ENCODE data around the gene DCP1B. TPM values are rescaled to one million over a fixed set of nuclear protein-coding genes. Genes with fewer than 3 reads are reported as not detected.

Gene DCP1B
- total and polyA plus RNA-seq, 2 donors (not counting 1 experiment from before 2014, with no cell fraction given) = 12.3 to 18.0 TPM

DNA sequence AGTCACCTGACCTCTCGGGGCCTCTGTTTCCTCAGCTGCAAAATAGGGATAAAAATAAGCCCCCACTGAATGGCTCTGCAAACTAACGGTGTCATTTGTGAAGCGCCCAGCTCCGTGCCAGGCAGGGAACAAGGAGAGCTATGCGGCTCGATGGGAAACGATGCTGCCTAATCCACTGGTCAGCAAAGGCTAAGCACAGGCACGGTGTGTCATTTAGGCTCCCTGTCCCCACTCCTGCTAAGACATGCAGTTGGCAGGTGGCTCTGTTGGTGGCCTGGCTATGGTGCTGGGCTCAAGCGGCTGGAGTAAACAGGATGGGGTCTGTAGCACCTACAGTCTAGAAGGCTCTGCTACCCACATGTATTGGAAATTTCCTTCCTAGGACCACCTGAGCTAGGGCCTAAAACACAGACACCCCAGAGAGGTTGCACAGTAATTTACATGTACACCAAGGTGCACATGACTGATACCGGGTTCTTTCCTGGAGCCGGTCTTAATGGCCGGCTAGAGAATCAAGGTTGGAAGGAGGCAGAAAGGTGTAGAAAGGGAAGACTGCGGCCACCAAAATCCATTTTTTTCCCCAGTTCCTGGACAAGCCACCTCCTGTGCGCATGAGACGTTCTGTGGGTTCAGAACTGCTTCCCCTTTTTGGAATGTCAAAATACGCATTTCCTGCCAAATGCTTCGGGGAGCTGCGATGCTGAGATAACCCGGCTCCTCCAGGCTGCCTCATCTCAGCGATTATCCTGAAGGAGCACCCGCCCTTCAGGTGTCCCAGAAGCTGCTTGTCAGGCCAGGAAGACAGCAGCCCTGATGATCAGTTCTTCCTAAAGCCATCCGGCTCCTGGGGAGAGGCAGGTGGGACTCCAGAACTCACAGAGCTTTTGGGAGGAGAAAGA is 86.8 kb downstream of the DCP1B start:
- intact Hi-C loops (cut with micrococcal nuclease) = no loop called here
- peak overlapping the region; percentile 96 for H3K27ac Mint-ChIP-seq
- 39% methylated on average over 19 of the region's 22 CpGs for WGBS (ENCODE audit: insufficient coverage)
- POLR2A ChIA-PET = interaction anchor here (0.6 to 1.2 kb wide), 3 partner anchors 13 to 119 kb away, joined by 3 read pairs; no protein-coding TSS in a partner anchor
- H3K9ac ChIP-seq (ENCODE audit: low read length) = peak overlapping the region; percentile 77
- peaks cover 19% of the 10 kb centered on the region for H3K27me3 Mint-ChIP-seq
- peak overlapping the region; percentile 85 to 90 for H3K27ac ChIP-seq (ENCODE audit: low read length in 2 of 2)
- no peak for TF ChIP-seq EZH2 (IDR thresholded peaks at IDR 0.05; ENCODE audit: borderline replicate concordance, insufficient read depth, low read depth, low read length, poor library complexity, severe bottlenecking)
- TF ChIP-seq, protein P1, sequence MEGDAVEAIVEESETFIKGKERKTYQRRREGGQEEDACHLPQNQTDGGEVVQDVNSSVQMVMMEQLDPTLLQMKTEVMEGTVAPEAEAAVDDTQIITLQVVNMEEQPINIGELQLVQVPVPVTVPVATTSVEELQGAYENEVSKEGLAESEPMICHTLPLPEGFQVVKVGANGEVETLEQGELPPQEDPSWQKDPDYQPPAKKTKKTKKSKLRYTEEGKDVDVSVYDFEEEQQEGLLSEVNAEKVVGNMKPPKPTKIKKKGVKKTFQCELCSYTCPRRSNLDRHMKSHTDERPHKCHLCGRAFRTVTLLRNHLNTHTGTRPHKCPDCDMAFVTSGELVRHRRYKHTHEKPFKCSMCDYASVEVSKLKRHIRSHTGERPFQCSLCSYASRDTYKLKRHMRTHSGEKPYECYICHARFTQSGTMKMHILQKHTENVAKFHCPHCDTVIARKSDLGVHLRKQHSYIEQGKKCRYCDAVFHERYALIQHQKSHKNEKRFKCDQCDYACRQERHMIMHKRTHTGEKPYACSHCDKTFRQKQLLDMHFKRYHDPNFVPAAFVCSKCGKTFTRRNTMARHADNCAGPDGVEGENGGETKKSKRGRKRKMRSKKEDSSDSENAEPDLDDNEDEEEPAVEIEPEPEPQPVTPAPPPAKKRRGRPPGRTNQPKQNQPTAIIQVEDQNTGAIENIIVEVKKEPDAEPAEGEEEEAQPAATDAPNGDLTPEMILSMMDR (IDR thresholded peaks at IDR 0.05) = no peak
- no peaks in the 10 kb centered on the region for H3K27me3 ChIP-seq (replicated peaks in 1 of 4; ENCODE audit: control extremely low read depth in 1 of 4, control insufficient read depth in 3 of 4, insufficient read depth in 4 of 4, low read length in 3 of 4)
- peak; percentile 73 for DNase-seq
- peaks cover 36% of the 10 kb centered on the region for H3K4me1 Mint-ChIP-seq
- peak overlapping the region; percentile 78 for H3K4me2 ChIP-seq (replicated peaks; ENCODE audit: low read depth, low read length, poor library complexity, severe bottlenecking)
- CTCF ChIA-PET = interaction anchor here (1.4 to 3.7 kb wide), 3 partner anchors 22 to 126 kb away, joined by 6 to 40 read pairs (median 9); no protein-coding TSS in a partner anchor
- H3K9me3 ChIP-seq (ENCODE audit: control extremely low read depth in 1 of 3, control insufficient read depth in 2 of 3, insufficient read depth in 1 of 3, low read length in 2 of 3) = peaks cover 0 to 4% (median 0%) of the 10 kb centered on the region in 3 donors
- H3K79me2 ChIP-seq (ENCODE audit: control insufficient read depth, insufficient read depth, low read length) = peaks cover 20% of the 10 kb centered on the region
- ATAC-seq (ENCODE audit: low read depth) = peak; percentile 65
- peak overlapping the region; percentile 83 for H2AFZ ChIP-seq (ENCODE audit: insufficient read depth, low read depth, low read length, poor library complexity, severe bottlenecking)
- H3K9me3 Mint-ChIP-seq (ENCODE audit: insufficient read depth) = no peaks in the 10 kb centered on the region
- peaks cover 37 to 38% of the 10 kb centered on the region in 2 donors for H3K4me1 ChIP-seq (ENCODE audit: control insufficient read depth in 2 of 2, insufficient read depth in 2 of 2, low read length in 2 of 2)
- H3K4me3 ChIP-seq (ENCODE audit: control extremely low read depth in 1 of 5, extremely low read depth in 1 of 5, insufficient read depth in 1 of 5, low read depth in 2 of 5, low read length in 4 of 5) = peak overlapping the region; percentile 48 to 72 (median 67)
- no peaks in the 10 kb centered on the region for H4K20me1 ChIP-seq (ENCODE audit: control insufficient read depth, insufficient read depth, low read length, poor library complexity, severe bottlenecking)
- H3K36me3 ChIP-seq (replicated peaks in 1 of 2; ENCODE audit: control extremely low read depth in 1 of 2, control insufficient read depth in 1 of 2, extremely low read depth in 1 of 2, insufficient read depth in 2 of 2, low read length in 1 of 2) = no peaks in the 10 kb centered on the region
- peak overlapping the region; percentile 90 for H3K4me3 Mint-ChIP-seq
